HG03460 (cell line): ENCODE results near the gene SYCE3.
"Not testable (repeated sequence)": the region's sequence is repeated elsewhere in the genome, so short reads cannot be mapped to it uniquely, and the experiment has no call there.

ENCODE experiments used
- ATAC-seq: cut with Tn5 transposase; IDR thresholded peaks from one replicate; pipeline ENCODE4 v1.9.1; 2021; ENCODE audit not compliant: unreplicated experiment

SYCE3 gene

DNA sequence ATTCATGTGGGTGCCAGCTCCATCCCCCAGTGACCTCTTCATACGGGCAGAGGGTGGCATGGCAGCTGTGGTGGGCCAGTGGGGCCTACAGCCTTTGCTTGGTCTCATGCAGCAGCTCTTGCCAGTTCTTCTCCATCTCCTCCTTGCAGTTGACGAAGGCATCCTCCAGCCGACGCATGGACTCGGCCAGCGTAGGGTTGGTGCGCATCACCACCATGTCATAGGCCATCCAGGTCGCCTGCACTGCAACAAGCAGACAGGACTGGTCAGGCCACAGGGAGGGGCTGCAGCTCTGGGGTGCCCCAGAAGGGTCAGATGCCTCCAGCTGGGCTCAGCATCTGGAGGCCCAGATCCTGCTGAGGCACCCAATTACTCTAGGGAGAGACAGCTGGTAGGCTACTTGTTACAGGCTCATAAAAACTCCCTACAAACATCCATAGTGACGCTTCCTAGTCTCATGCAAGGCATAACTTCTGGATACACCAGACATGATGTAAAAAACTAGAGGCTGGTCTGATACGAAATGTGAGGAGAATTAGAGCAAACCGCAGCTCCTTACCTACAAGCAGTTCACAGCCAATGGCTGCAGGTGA, 11.5 kb downstream of the SYCE3 start:
- ATAC-seq, result no peak

DNA sequence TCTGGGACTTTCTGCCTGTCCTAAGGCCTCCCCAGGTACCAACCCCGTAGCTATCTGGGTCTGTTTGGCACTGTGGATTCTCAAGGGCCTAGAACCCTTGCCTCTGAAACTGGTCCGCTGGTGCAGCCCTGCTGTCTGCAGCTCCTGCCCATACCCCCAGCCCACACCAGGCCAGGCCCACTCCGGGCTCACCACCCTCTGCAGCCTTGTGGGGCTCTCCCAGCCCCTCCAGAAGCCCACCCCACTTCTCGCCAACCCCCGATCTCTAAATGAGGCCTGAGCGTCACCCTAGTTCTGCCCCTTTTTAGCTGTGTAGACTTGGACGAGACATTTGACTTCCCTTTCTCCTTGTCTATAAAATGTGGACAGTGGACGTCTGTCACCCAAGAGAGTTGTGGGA, 12.3 kb downstream of the SYCE3 start:
- ATAC-seq, result no peak

DNA sequence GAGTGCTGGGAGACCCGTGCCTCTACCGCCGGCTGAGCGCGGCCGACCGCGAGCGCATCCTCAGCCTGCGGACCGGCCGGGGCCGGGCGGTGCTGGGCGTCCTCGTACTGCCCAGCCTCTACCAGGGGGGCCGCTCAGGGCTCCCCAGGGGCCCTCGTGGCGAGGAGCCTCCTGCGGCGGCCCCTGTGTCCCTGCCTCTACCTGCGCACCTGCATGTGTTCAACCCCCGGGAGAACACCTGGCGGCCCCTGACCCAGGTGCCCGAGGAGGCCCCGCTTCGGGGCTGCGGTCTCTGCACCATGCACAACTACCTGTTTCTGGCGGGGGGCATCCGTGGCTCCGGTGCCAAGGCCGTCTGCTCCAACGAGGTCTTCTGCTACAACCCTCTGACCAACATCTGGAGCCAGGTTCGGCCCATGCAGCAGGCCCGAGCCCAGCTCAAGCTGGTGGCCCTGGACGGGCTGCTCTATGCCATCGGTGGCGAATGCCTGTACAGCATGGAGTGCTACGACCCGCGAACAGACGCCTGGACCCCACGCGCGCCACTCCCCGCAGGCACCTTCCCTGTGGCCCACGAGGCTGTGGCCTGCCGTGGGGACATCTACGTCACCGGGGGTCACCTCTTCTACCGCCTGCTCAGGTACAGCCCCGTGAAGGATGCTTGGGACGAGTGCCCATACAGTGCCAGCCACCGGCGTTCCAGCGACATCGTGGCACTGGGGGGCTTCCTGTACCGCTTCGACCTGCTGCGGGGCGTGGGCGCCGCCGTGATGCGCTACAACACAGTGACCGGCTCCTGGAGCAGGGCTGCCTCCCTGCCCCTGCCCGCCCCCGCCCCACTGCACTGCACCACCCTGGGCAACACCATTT, 13.6 kb downstream of the SYCE3 start:
- no peak for ATAC-seq

DNA sequence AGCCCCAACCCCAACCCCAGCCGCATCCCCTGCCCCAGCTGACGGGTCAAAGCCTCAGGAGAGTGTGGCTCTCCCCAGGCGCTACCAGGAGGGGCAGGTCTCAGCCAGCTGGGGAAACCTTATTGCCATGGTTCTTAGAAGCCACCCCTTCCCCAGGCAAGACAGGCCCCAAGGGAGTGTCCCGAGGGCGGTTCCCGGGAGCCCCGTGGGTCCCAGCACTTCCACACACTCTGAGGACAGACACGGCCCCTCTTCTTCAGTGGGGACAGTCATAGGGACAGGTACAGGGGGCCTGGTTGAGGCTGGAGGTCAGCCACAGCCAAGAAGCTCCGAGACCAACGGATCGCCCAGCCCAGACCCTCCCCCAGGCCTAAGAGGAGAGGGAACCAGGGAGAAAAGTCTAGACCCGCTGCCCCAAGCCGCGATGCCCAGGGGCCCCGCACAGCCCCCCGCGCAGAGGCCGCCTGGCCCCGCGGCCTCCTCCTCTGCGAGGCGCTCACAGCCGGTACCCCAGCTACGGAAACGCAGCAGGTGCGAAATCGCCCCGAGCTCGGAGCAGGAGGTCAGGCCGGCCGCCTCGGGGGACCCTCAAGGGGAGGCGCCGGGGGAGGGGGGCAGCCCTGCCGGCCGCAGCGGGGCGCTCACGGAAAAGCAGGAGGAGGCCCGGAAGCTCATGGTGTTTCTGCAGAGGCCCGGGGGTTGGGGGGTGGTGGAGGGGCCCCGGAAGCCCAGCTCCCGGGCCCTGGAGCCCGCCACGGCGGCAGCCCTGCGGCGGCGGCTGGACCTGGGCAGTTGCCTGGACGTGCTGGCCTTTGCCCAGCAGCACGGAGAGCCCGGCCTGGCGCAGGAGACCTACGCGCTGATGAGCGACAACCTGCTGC, 14.4 kb downstream of the SYCE3 start:
- no peak for ATAC-seq

DNA sequence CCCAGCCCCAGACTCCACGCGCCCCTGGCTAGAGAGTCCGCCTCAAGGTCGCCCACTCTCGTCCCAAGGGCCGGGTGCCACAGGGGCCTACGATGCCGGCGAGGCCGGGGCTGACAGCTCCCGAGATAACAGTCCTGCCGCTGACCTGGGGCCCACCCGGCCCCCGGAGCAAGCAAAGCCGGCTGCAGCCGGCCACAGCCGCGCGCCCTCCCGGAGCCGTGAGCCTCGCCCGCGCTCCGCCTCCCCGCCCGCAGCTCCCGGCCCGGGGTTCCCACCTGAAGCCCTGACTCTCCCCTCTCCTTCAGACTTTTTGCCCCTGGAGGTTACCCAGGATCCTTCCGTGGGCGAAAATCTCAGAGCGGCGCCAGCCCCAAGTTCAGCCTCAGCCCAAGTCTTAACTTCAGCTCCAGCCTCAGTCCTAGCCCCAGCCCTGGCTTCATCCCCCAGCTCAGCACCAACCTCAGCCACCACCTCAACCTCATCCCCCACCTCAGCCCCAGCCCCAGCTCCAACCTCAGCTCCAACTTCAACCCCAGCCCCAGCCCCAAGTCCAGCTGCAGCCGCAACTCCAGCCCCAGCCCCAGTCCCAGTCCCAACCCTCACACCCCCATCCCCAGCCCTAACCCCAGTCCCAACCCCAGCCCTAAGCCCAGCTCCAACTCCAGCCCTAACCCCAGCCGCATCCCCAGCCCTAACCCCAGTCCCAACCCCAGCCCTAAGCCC, 15.3 kb downstream of the SYCE3 start:
- no peak for ATAC-seq

DNA sequence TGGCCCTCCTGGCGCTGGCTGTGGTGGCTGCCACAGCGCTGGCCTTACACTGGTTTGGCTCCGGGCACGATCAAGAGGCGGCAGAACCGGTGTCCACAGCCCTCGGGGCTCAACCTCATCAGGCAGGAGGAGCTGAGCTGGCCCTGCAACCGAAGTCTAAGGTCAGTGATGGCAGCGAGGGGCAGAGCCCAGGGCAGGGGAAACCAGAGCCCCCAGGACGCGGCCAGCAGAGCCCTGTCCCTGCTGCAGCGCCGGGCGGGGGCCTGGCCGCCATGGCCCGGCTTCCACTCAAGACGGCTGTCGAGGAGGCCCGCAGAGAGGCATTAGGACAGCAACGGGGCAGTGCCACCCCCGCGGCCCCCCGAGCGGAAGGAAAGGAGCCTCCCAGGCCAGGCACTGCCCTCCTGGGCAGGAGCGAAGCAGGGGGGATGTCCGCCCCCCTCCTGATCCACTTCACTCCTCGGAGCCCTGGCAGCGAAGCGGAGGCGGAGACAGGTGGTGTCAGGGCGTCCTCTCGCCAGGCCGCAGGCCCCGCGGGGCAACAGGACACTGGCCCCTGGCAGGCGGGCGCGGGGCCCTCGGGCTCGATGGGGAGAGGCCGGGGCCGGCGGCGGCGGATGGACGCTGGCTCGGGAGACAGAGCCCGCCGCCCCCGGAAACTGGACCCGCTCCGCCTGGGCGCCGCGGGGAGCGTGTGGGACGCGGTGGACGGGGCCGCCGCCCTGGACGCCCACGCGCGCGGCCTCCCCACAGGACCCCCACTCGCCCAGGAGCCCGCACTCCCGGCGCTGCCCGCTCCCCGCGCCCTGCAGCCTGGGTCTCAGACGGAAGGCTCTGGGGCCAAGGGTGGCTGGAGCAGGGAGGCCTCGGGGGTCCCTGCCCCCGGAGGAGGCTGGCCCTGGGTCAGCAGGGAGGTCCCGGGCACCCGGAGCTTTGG, 16.1 kb downstream of the SYCE3 start:
- ATAC-seq, result no peak

DNA sequence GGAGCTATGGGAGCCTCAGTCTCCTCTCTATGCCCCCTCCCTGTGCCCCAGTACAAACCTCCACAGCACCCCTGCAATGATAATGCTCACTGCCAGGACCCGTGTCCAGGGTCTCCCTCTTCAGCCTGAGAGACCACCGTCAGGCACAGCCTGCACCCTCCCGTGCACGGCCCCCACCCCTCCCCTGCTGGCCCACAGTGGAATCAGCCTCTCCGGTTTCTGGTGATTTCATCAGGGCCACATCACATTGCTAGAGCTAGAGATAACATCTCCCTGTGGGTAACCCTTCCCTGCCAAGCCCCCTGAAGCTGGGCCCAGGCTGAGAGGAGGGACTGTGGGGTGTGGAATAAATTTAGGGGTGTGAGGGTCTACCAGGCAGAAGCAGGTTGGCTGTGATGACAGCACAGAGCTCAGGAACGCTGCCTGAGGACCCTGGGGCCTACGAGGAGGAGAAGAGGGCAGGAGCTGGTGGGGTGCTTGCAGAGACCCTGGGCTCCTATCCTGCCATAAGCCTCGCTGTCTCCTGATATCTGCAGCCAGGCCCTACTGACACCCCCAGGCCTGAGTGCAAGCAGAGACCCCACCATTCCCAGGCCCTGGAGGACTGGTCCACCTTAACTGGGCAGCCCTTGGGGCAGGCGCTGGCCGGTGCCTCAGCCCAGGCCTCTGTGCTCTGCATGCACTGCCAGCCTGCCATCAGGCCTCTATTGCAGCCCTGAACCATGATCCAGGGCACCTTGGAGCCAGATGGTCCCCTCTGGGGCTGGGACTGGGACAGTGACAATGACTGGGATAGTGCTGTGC, 17.0 kb downstream of the SYCE3 start, which contains the start of gene KLHDC7B:
Gene KLHDC7B, plus strand, starts transcription at position 378 of the 804 bp plus-strand sequence. Its CDS starts 345 bp downstream, at position 723.
- no peak for ATAC-seq

DNA sequence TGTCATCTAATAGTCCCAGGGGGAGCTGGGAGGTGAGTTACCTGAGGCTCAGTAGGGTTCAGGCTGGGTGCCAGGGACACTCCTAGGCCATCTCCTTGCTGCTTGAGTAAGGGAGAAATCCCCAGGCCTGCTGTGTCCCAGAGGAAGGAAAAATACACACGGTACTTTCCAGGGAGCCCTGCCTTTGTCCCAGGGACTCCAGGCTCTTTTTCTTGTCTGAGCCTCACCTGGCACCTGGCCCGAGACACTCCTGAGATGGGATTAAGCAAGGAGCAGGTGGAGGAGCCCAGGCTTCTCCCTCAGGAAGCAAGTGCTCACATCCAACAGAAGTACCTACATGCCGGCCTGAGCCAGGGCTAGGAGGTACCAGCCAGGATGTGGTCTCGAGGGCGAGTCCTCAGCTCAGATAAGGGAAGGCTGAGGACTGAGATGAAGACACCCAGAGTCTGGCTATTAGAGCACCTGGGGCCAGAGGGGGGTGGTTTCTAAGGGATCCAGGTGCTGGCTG, 17.9 kb downstream of the SYCE3 start:
- no peak for ATAC-seq

DNA sequence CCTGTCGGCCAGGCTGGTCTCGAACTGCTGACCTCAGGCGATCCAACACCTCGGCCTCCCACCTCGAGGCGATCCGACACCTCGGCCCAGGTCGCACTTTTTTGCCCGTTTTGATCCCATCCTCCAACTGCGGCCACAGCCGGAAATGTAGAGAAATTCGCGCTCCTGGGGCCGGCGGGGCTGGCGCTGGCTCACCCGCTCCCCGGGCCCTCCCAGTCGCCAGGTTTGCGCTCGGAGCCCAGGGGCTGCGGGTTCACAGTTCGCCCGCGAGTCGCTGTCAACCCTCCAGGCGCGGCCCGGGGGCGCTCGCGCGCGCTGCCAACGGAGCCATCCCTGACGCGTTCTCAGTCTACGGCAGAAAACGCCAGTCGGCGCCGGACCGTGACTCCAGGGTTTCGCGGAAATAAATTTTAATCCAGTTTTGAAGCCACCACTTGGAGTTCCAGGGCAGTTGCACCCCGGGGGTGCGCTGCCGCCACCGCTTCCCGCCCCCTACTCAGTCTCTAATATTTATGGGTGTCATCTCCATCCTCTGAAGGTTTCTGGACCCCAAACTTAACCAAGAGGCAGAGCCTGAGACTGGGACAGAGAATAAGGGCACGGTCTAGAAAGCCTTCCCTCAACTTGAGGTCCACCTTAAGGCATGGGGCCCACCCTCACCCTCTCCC, 18.5 kb downstream of the SYCE3 start:
- ATAC-seq, result no peak

DNA sequence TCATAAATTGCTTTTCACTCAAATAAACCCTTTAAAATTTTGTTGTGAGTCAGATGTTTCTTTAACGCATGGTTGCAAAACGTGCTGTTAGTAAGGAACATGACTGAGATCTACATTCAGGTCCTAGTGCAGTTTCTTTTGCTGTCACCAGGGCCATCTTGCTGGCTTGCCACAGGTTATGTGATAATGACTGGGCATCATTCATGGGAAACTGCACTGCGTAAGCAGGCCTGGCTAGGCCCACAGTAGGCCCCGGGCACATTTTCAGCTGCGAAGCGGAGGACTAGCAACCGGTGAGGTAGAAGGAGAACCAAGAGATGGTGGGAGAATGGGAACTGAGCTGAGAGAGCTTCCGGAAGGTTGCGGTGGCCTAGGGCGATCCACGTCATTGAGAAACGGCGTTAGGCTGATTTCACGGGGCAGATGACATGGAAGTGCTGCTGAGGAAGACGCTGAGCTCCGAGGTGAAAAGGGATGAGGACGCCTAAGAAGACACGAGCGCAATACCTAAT, 20.2 kb downstream of the SYCE3 start:
- ATAC-seq, result no peak

DNA sequence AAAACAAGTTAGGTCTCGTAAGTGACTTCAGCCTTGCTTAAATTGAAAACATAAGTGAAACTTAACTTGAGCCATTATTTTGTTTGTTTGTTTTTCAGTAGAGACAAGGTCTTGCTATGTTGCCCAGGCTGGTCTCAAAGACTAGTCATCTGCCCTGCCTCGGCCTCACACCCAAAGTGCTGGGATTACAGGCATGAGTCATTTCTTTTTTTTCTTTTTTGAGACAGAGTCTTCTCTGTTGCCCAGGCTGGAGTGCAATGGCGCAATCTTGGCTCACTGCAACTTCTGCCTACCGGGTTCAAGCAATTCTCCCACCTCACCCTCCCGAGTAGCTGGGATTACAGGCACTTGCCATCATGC, 21.1 kb downstream of the SYCE3 start:
- ATAC-seq, result not testable (repeated sequence)

DNA sequence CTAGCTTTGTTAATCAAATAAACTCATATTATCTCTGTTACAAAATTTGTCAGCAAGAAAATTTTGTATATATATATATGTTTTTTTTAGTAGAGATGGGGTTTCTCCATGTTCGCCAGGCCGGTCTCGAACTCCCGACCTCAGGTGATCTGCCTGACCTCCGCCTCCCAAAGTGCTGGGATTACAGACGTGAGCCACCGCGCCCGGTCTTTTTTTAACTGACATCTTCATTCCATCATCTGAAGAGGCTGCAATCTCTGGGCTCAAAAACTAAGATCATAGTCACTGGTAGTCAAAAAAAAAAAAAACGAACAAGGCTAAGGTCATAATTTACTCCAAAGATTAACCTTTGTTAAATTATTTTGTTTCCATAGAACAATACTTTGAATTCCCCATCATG, 22.3 kb downstream of the SYCE3 start:
- ATAC-seq, result no peak

DNA sequence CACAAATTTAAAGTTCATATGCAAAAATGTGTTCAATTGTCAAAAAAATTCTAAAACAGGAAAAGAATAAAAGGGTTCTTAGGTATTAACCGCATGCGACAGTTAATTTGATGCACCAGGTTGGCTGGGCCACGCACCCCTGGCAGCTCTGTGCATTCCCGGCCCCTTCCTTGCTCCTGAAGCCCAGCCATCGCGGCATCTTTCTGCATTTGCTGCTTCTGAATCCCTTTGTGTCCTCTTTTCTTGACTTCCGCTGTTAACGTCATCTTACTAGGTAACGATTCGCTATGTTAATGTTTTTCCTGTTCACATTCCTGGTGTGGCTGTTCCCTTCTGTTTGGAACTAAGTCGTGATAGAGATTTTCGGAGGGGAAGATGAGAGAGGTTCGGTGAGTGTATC, 25.0 kb downstream of the SYCE3 start:
- no peak for ATAC-seq

DNA sequence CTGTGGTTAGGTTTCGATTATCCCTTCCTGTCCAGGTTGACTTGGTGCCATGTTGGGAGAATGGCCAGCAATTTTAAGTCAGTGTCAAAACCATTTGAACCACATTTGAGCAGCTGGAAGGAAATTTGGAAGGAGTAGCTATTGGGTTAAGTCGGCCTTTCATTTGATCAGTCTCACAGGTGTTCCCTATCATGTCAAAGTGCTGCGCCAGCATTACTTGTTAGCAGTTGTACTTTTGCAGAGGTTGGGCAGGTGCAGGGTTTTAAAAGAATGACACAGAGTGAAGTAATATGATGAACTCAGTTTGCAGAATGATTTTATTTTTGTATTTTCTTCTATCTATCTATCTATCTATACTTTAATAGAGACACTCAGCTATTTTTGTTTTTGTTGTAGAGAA, 26.5 kb downstream of the SYCE3 start:
- ATAC-seq, result no peak

DNA sequence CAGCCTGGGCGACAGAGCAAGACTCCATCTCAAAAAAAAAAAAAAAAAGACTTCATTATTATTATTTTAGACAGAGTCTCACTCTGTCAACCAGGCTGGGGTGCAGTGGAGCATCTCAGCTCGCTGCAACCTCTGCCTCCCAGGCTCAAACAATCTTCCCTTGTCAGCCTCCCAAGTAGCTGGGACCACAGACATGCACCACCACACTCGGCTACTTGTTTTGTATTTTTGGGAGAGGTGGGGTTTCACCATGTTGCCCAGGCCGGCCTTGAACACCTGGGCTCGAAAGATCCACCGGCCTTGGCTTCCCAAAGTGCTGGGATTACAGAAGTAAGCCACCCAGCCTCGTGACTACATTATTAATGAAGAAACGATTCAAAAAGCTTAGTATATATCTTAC, 27.6 kb downstream of the SYCE3 start:
- ATAC-seq, result no peak

DNA sequence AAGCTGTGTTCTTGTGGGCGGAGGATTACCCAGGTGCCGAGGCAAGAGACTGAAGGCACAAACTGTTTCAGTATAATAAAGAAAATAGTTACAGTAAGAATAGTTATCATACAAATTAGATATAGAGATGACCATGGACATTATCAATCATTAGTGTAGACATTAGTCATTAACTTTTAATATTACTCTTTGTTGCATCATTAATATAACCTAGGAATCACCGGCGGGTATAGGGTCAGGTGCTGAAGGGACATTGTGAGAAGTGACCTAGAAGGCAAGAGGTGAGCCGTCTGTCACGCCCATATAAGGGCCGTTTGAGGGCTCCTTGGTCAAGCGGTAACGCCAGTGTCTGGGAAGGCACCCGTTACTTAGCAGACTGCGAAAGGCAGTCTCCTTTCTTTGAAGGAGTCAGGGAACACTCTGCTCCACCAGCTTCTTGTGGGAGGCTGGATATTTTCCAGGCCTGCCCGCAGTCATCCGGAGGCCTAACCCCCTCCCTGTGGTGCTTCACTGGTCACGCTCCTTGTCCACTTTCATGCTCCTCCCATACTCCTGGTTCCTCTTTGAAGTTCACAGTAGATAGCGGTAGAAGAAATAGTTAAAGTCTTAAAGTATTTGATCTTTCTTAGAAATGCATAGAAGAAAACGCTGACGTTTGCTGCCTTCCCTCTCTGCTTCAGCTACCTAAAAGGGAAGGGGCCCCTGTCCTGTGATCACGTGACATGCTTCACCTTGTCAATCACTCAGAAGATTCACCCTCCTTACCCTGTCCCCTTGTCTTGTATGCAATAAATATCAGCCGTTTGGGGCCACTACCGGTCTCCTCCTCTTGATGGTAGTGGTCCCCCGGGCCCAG, 28.6 kb downstream of the SYCE3 start:
- not testable (repeated sequence) for ATAC-seq
